Measurements from ENCODE around the gene PGLYRP2. TPM values are rescaled to one million over a fixed set of nuclear protein-coding genes. Genes with fewer than 3 reads are reported as not detected.

Gene PGLYRP2
- total RNA-seq, 4 donors from 2014 or later, result not detected

GRCh38 chr19:15452111-15453047 is 26.9 kb downstream of the PGLYRP2 start:
- intact Hi-C loops (cut with DNase I), result loop anchor here (5.0 to 10.0 kb wide), 4 partner anchors 105 to 348 kb away; partner anchors contain the start of gene SYDE1

GRCh38 chr19:15450528-15450890 is 28.8 kb downstream of the PGLYRP2 start:
- Histone ChIP-seq H3K27ac (replicated peaks in 1 of 4) (peak overlapping the region; percentile 78 to 88 (median 88)), H3K27me3 (peaks cover 0 to 18% (median 5%) of the 10 kb centered on the region in 4 donors), H3K4me1 (peaks cover 22 to 48% (median 39%) of the 10 kb centered on the region in 4 donors), H3K4me3 (no peak overlapping the region), H3K9me3 (no peaks in the 10 kb centered on the region), H3K36me3 (peaks cover 0 to 25% (median 8%) of the 10 kb centered on the region in 4 donors)
- intact Hi-C loops (cut with DNase I), result loop anchor here (5.0 to 10.0 kb wide), 4 partner anchors 107 to 346 kb away; partner anchors contain the start of gene SYDE1
- 84% methylated on average over 1 of the region's 1 CpG for WGBS
- DNase-seq (ENCODE audit: extremely low spot score), result no peak
- no peak for TF ChIP-seq POLR2A (IDR thresholded peaks at IDR 0.05; ENCODE audit: low read depth)
- TF ChIP-seq POLR2AphosphoS5 (IDR thresholded peaks at IDR 0.05), result no peak
- TF ChIP-seq EP300 (IDR thresholded peaks at IDR 0.05), result no peak
- TF ChIP-seq CTCF (IDR thresholded peaks at IDR 0.05), result no peak

More at GRCh38 chr19:15452111-15453047, 26.9 kb downstream of the PGLYRP2 start:
- no peaks in the 10 kb centered on the region for H3K9me3 ChIP-seq
- WGBS, result 20% methylated on average over 11 of the region's 37 CpGs
- H3K27me3 ChIP-seq, result peaks cover 0 to 36% (median 22%) of the 10 kb centered on the region in 4 donors
- peaks cover 0 to 9% (median 3%) of the 10 kb centered on the region in 4 donors for H3K36me3 ChIP-seq
- peak; percentile 95 for DNase-seq (ENCODE audit: extremely low spot score)
- H3K4me3 ChIP-seq, result peak overlapping the region; percentile 58 to 69 (median 60)
- TF ChIP-seq POLR2AphosphoS5 (IDR thresholded peaks at IDR 0.05), result peak; percentile 94 to 96
- no peak for TF ChIP-seq CTCF (IDR thresholded peaks at IDR 0.05)
- TF ChIP-seq POLR2A (IDR thresholded peaks at IDR 0.05; ENCODE audit: low read depth), result peak; percentile 48
- no peak for TF ChIP-seq EP300 (IDR thresholded peaks at IDR 0.05)
- H3K27ac ChIP-seq (replicated peaks in 1 of 4), result peak overlapping the region; percentile 78 to 88 (median 86)
- H3K4me1 ChIP-seq, result peaks cover 23 to 53% (median 45%) of the 10 kb centered on the region in 4 donors

GRCh38 chr19:15449620-15450527 is 29.4 kb downstream of the PGLYRP2 start, which contains the start of gene WIZ:
Gene WIZ (minus strand): TSS chr19:15449956. CDS start chr19:15448307, 1,649 bp downstream.
- Histone ChIP-seq H3K27me3 (peaks cover 0 to 11% (median 2%) of the 10 kb centered on the region in 4 donors), H3K27ac (replicated peaks in 1 of 4) (peak within 1 kb of the TSS; percentile 78 to 88 (median 88)), H3K4me1 (peaks cover 28 to 51% (median 39%) of the 10 kb centered on the region in 4 donors), H3K4me3 (peak within 1 kb of the TSS; percentile 72 to 93 (median 78)), H3K36me3 (peaks cover 0 to 32% (median 12%) of the 10 kb centered on the region in 4 donors), H3K9me3 (no peaks in the 10 kb centered on the region)
- intact Hi-C loops (cut with DNase I), result loop anchor here (5.0 to 10.0 kb wide), 4 partner anchors 107 to 345 kb away; partner anchors contain the start of gene SYDE1
- no peak for TF ChIP-seq POLR2A (IDR thresholded peaks at IDR 0.05; ENCODE audit: low read depth)
- TF ChIP-seq EP300 (IDR thresholded peaks at IDR 0.05), result no peak
- peak; percentile 19 to 44 for TF ChIP-seq POLR2AphosphoS5 (IDR thresholded peaks at IDR 0.05)
- TF ChIP-seq CTCF (IDR thresholded peaks at IDR 0.05), result no peak
- 0% methylated on average over 2 of the region's 77 CpGs for WGBS
- peak; percentile 97 for DNase-seq (ENCODE audit: extremely low spot score)

All from esophagus muscularis mucosa (tissue), 4 donors.